Nephron progenitor cell (in vitro differentiated cells): ENCODE measurements around the gene PCDH19.
A peak's percentile ranks its signal among the peaks of the same experiment; 100 is the strongest.

ENCODE experiments used
- DNase-seq: peaks from one replicate; pipeline ENCODE4 v3.0.0; 2021
- H3K27ac Mint-ChIP-seq: 2 replicates; pipeline ENCODE4 v1.8.0; 2021; ENCODE audit warnings: mild to moderate bottlenecking, moderate library complexity, mixed read lengths
- H3K27me3 Mint-ChIP-seq: 2 replicates; pipeline ENCODE4 v1.8.0; 2021; ENCODE audit warnings: mild to moderate bottlenecking, low read depth, mixed read lengths; ENCODE audit not compliant: poor library complexity
- H3K36me3 Mint-ChIP-seq: 2 replicates; pipeline ENCODE4 v1.8.0; 2021; ENCODE audit warnings: low read depth, mixed read lengths
- H3K4me1 Mint-ChIP-seq: 2 replicates; pipeline ENCODE4 v1.8.0; 2021; ENCODE audit warnings: mixed read lengths
- H3K4me3 Mint-ChIP-seq: 2 replicates; pipeline ENCODE4 v1.8.0; 2021; ENCODE audit warnings: mild to moderate bottlenecking, moderate library complexity, mixed read lengths
- H3K9me3 Mint-ChIP-seq: 2 replicates; pipeline ENCODE4 v1.8.0; 2021; ENCODE audit warnings: mild to moderate bottlenecking, moderate library complexity, mixed read lengths
- TF ChIP-seq, protein P1 (sequence below): fragments of 200-600 bp; sonication (generic); IDR thresholded peaks from 2 replicates; pipeline ENCODE4 v1.5.0; 2021; ENCODE audit warnings: antibody characterized with exemption

The PCDH19 gene

DNA sequence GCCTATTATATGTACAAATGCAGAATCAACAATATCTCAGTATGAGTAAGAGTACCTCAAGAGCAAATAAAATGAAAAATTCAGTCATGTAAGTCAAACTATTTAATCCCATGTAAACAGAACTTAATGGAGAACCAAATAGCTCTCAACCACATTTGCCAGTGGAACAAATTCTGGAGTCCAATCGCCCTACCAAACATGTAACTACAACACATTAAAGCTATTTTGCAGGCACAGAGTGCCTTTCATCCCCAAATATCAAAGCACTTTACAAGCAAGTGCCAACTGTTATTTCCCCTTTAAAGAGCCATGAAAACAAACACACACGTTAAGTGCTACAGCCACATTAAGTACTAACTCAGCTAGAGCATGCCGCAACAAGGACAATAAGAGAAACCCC, 51.3 kb downstream of the PCDH19 start:
- DNase-seq, result no peak
- Mint-ChIP-seq H3K27ac (peak overlapping the region; percentile 60), H3K27me3 (no peaks in the 10 kb centered on the region), H3K4me1 (peaks cover 75% of the 10 kb centered on the region), H3K9me3 (no peaks in the 10 kb centered on the region), H3K4me3 (no peak overlapping the region), H3K36me3 (peaks cover under 1% of the 10 kb centered on the region)
- TF ChIP-seq, protein P1, sequence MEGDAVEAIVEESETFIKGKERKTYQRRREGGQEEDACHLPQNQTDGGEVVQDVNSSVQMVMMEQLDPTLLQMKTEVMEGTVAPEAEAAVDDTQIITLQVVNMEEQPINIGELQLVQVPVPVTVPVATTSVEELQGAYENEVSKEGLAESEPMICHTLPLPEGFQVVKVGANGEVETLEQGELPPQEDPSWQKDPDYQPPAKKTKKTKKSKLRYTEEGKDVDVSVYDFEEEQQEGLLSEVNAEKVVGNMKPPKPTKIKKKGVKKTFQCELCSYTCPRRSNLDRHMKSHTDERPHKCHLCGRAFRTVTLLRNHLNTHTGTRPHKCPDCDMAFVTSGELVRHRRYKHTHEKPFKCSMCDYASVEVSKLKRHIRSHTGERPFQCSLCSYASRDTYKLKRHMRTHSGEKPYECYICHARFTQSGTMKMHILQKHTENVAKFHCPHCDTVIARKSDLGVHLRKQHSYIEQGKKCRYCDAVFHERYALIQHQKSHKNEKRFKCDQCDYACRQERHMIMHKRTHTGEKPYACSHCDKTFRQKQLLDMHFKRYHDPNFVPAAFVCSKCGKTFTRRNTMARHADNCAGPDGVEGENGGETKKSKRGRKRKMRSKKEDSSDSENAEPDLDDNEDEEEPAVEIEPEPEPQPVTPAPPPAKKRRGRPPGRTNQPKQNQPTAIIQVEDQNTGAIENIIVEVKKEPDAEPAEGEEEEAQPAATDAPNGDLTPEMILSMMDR, result no peak

DNA sequence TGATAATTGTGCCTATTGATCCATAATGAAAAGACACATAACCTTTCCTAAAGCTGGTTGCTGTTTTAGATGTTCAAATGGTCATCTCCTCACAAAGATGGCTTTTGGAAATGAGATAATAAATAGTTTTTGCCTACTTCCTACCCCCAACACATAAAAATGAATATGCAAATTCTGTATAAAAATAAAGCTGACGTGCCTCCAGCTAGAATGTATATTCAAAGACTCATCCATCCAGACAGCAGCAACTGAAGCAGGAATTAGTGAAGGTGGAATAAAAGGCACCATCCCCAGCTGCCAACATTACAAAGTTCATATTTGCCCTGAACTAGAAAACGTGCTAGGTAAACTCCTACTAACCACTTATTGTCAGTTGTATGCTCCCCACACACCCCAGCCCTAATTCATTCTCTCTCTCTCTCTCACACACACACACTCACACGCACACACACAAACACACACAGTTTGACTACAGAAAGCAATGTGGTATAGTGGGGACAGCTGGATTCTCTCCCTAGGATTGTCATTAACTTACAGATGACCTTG, 53.6 kb downstream of the PCDH19 start:
- Mint-ChIP-seq H3K4me3 (peak overlapping the region; percentile 19), H3K27ac (no peak overlapping the region), H3K4me1 (peaks cover 69% of the 10 kb centered on the region), H3K36me3 (peaks cover 15% of the 10 kb centered on the region), H3K27me3 (no peaks in the 10 kb centered on the region), H3K9me3 (no peaks in the 10 kb centered on the region)
- DNase-seq, result no peak
- TF ChIP-seq, protein P1, result no peak

DNA sequence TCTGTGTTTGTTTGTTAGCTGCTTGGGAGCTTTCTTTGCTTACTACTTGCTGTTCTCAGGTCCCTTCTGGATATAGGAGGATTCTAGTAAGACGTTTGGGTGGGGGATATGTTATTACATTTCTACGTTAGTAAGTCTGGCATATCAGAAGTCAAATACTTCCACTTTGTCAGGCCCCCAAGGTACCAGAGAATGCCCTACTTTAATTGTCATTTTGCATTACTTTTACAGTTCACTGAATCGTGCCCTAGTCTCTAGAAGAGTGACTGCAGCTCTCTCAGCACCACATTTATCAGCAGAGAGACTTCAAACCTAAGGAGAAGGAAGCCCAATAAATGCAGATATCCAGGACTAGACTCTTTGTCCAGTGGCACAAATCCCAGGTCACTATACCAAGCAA, 54.4 kb downstream of the PCDH19 start:
- no peaks in the 10 kb centered on the region for H3K9me3 Mint-ChIP-seq
- H3K36me3 Mint-ChIP-seq, result peaks cover 16% of the 10 kb centered on the region
- peaks cover 66% of the 10 kb centered on the region for H3K4me1 Mint-ChIP-seq
- no peak overlapping the region for H3K27ac Mint-ChIP-seq
- no peaks in the 10 kb centered on the region for H3K27me3 Mint-ChIP-seq
- TF ChIP-seq, protein P1, result no peak
- no peak for DNase-seq
- no peak overlapping the region for H3K4me3 Mint-ChIP-seq

DNA sequence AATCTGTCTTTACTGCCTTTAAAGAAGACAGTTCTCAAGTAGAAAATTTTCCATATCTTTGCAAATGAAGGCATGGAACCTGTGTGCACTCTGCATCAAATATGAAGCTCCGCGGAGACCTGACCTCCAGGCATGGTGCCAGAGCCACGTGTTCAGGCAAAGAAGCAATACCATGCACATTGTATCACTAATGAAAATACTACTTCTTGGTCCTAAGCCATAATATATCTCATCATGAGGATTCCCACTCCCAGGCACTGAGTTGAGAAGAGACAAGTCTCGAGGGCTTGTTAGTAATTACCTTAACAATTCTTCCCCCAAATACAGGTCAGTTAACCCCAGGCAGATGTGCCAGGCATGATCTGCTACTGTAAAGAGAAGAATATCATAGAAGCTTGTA, 56.7 kb downstream of the PCDH19 start:
- Mint-ChIP-seq H3K27ac (no peak overlapping the region), H3K4me1 (peaks cover 46% of the 10 kb centered on the region), H3K27me3 (no peaks in the 10 kb centered on the region), H3K9me3 (peaks cover 7% of the 10 kb centered on the region), H3K36me3 (peaks cover 36% of the 10 kb centered on the region), H3K4me3 (no peak overlapping the region)
- TF ChIP-seq, protein P1, result no peak
- DNase-seq, result no peak

DNA sequence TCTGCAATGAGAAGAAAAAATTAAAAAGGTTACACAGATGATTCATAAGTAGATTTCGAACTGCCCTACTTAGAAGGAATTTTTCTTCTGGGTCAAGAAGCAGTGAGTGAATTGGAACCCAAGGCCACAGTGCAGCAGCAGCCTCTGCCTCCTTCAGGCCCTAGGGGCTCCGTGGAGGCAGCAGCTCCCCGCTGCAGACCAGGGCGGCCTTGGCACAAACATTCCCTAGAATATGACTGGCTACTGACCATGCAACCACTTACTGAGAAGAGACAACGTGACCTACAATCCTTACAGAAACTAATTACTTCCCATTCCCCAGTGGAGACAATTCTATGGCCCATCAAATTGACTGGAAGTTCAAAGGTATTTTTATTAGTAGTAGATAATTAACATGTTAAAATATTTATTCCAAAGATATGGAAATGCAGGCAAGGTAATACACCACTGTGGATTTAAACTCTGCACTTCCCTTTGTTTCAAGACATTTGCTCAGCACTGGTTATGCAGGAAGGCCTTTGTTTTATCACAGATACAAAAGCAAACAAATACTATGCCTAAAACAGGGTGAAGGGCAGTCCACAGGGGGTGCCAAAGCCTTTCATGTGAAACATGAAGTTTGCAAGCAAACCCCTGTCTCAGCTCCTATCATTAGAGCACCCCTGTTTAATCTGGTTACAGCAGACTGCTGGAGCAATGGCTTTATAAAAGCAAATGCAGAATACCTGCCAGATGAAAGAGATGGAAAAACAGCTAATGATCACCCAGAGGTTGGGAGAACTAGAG, 59.2 kb downstream of the PCDH19 start:
- no peak overlapping the region for H3K27ac Mint-ChIP-seq

More for the DNA sequence above, 59.2 kb downstream of the PCDH19 start:
- Mint-ChIP-seq H3K36me3 (peaks cover 57% of the 10 kb centered on the region), H3K9me3 (peaks cover 15% of the 10 kb centered on the region), H3K4me3 (no peak overlapping the region), H3K27me3 (no peaks in the 10 kb centered on the region), H3K4me1 (peaks cover 24% of the 10 kb centered on the region)
- no peak for DNase-seq
- TF ChIP-seq, protein P1, result no peak
